Measurements from ENCODE around the gene KLHDC4. TPM values are rescaled to one million over a fixed set of nuclear protein-coding genes. Genes with fewer than 3 reads are reported as not detected.

The KLHDC4 gene
- total and polyA plus RNA-seq, 2 donors (not counting 1 experiment from before 2014, with no cell fraction given) = 51.3 to 90.8 TPM

DNA sequence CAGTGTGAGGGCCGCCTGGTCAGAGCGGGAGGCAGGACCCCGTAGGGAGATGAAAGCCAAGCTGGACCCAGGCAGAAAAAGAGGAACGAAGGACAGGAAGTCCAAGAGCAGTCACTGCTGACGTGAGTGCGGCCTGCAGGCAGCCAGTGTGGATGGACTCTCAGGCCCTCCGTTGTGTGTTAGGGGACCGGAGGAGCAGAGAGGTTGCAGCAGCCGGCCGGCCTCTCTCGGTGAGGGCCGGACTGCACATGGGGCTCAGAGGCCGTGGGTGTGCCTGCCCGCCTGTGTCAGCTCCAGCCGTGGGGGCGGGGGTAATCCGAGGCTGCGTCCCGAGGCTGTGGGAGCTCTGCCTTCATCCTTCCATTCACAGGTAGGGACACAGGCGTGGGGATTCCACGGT, 96.1 kb downstream of the KLHDC4 start:
- peaks cover 6% of the 10 kb centered on the region for H3K27me3 Mint-ChIP-seq
- no peaks in the 10 kb centered on the region for H4K20me1 ChIP-seq (ENCODE audit: control insufficient read depth, insufficient read depth, low read length, poor library complexity, severe bottlenecking)
- ChIA-PET CTCF (no interaction called here), POLR2A (no interaction called here)
- H3K27ac ChIP-seq (ENCODE audit: low read length in 2 of 2) = no peak overlapping the region
- no peak overlapping the region for H3K27ac Mint-ChIP-seq
- peaks cover 0 to 6% (median 0%) of the 10 kb centered on the region in 3 donors for H3K9me3 ChIP-seq (ENCODE audit: control extremely low read depth in 1 of 3, control insufficient read depth in 2 of 3, insufficient read depth in 1 of 3, low read length in 2 of 3)
- H3K4me2 ChIP-seq (replicated peaks; ENCODE audit: low read depth, low read length, poor library complexity, severe bottlenecking) = no peak overlapping the region
- no peak overlapping the region for H3K4me3 Mint-ChIP-seq
- DNase-seq = no peak
- peaks cover 2% of the 10 kb centered on the region for H3K4me1 Mint-ChIP-seq
- ATAC-seq (ENCODE audit: low read depth) = no peak
- no peaks in the 10 kb centered on the region for H3K9me3 Mint-ChIP-seq (ENCODE audit: insufficient read depth)
- H3K79me2 ChIP-seq (ENCODE audit: control insufficient read depth, insufficient read depth, low read length) = no peaks in the 10 kb centered on the region
- 78% methylated on average over 19 of the region's 21 CpGs for WGBS (ENCODE audit: insufficient coverage)
- H3K9ac ChIP-seq (ENCODE audit: low read length) = no peak overlapping the region
- intact Hi-C loops (cut with micrococcal nuclease) = no loop called here
- H2AFZ ChIP-seq (ENCODE audit: insufficient read depth, low read depth, low read length, poor library complexity, severe bottlenecking) = no peak overlapping the region
- TF ChIP-seq EZH2 (IDR thresholded peaks at IDR 0.05; ENCODE audit: borderline replicate concordance, insufficient read depth, low read depth, low read length, poor library complexity, severe bottlenecking) = no peak
- TF ChIP-seq, protein P1, sequence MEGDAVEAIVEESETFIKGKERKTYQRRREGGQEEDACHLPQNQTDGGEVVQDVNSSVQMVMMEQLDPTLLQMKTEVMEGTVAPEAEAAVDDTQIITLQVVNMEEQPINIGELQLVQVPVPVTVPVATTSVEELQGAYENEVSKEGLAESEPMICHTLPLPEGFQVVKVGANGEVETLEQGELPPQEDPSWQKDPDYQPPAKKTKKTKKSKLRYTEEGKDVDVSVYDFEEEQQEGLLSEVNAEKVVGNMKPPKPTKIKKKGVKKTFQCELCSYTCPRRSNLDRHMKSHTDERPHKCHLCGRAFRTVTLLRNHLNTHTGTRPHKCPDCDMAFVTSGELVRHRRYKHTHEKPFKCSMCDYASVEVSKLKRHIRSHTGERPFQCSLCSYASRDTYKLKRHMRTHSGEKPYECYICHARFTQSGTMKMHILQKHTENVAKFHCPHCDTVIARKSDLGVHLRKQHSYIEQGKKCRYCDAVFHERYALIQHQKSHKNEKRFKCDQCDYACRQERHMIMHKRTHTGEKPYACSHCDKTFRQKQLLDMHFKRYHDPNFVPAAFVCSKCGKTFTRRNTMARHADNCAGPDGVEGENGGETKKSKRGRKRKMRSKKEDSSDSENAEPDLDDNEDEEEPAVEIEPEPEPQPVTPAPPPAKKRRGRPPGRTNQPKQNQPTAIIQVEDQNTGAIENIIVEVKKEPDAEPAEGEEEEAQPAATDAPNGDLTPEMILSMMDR (IDR thresholded peaks at IDR 0.05) = no peak
- H3K4me3 ChIP-seq (ENCODE audit: control extremely low read depth in 1 of 5, extremely low read depth in 1 of 5, insufficient read depth in 1 of 5, low read depth in 2 of 5, low read length in 4 of 5) = no peak overlapping the region
- no peaks in the 10 kb centered on the region for H3K36me3 ChIP-seq (replicated peaks in 1 of 2; ENCODE audit: control extremely low read depth in 1 of 2, control insufficient read depth in 1 of 2, extremely low read depth in 1 of 2, insufficient read depth in 2 of 2, low read length in 1 of 2)
- H3K4me1 ChIP-seq (ENCODE audit: control insufficient read depth in 2 of 2, insufficient read depth in 2 of 2, low read length in 2 of 2) = peaks cover 0 to 42% of the 10 kb centered on the region in 2 donors
- peaks cover 0 to 3% (median 0%) of the 10 kb centered on the region in 4 experiments for H3K27me3 ChIP-seq (replicated peaks in 1 of 4; ENCODE audit: control extremely low read depth in 1 of 4, control insufficient read depth in 3 of 4, insufficient read depth in 4 of 4, low read length in 3 of 4)

DNA sequence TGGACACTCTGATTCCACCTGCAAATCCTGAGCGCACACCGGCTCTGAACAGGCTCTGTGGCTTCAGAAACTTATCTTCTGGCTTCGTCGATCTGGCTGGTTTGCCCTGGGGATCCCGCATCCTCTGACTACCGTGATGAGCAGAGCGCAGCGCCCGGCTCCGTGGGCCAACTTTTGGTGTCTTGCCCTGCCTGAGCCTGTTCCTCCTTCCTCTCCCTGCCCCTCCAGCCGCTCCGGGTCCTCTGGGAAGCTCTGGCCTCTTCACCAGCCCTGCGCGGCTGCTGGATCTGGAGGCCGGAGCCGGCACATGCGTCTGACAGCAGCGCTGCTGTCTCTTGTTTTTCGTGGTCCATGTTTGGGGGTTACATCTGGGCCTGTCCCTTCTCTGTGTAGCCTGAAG, 97.8 kb downstream of the KLHDC4 start:
- Histone ChIP-seq H3K27me3 (replicated peaks in 1 of 4; ENCODE audit: control extremely low read depth in 1 of 4, control insufficient read depth in 3 of 4, insufficient read depth in 4 of 4, low read length in 3 of 4) (peaks cover 0 to 5% (median 0%) of the 10 kb centered on the region in 4 experiments), H3K79me2 (ENCODE audit: control insufficient read depth, insufficient read depth, low read length) (no peaks in the 10 kb centered on the region), H4K20me1 (ENCODE audit: control insufficient read depth, insufficient read depth, low read length, poor library complexity, severe bottlenecking) (no peaks in the 10 kb centered on the region), H3K27ac (ENCODE audit: low read length in 2 of 2) (no peak overlapping the region), H3K9ac (ENCODE audit: low read length) (no peak overlapping the region), H2AFZ (ENCODE audit: insufficient read depth, low read depth, low read length, poor library complexity, severe bottlenecking) (no peak overlapping the region), H3K36me3 (replicated peaks in 1 of 2; ENCODE audit: control extremely low read depth in 1 of 2, control insufficient read depth in 1 of 2, extremely low read depth in 1 of 2, insufficient read depth in 2 of 2, low read length in 1 of 2) (no peaks in the 10 kb centered on the region), H3K4me3 (ENCODE audit: control extremely low read depth in 1 of 5, extremely low read depth in 1 of 5, insufficient read depth in 1 of 5, low read depth in 2 of 5, low read length in 4 of 5) (no peak overlapping the region), H3K4me1 (ENCODE audit: control insufficient read depth in 2 of 2, insufficient read depth in 2 of 2, low read length in 2 of 2) (peaks cover 0 to 35% of the 10 kb centered on the region in 2 donors), H3K4me2 (replicated peaks; ENCODE audit: low read depth, low read length, poor library complexity, severe bottlenecking) (no peak overlapping the region), H3K9me3 (ENCODE audit: control extremely low read depth in 1 of 3, control insufficient read depth in 2 of 3, insufficient read depth in 1 of 3, low read length in 2 of 3) (peaks cover 0 to 6% (median 0%) of the 10 kb centered on the region in 3 donors)
- intact Hi-C loops (cut with micrococcal nuclease) = no loop called here
- Mint-ChIP-seq H3K27ac (no peak overlapping the region), H3K4me3 (no peak overlapping the region), H3K9me3 (ENCODE audit: insufficient read depth) (no peaks in the 10 kb centered on the region), H3K27me3 (peaks cover 3% of the 10 kb centered on the region), H3K4me1 (no peaks in the 10 kb centered on the region)
- no peak for ATAC-seq (ENCODE audit: low read depth)
- POLR2A ChIA-PET = no interaction called here
- 93% methylated on average over 19 of the region's 19 CpGs for WGBS (ENCODE audit: insufficient coverage)
- CTCF ChIA-PET = no interaction called here
- TF ChIP-seq, protein P1 (IDR thresholded peaks at IDR 0.05) = no peak
- no peak for TF ChIP-seq EZH2 (IDR thresholded peaks at IDR 0.05; ENCODE audit: borderline replicate concordance, insufficient read depth, low read depth, low read length, poor library complexity, severe bottlenecking)
- no peak for DNase-seq

Measured in B cell (primary cell).